KBM-7 (cell line): ENCODE measurements around the gene CAPZA1.

Source experiments
- DNase-seq: peaks from one replicate; pipeline ENCODE4 v3.0.0-alpha.2; 2015
- in situ Hi-C: fragments of 300-500 bp; cut with MboI; formaldehyde crosslinking; loops from 2 replicates; pipeline ENCODE4 v1.14.3; 2020; ENCODE audit warnings: low sequenced_read_pairs, low pct_unique_long_range_greater_than_20kb, mixed read lengths

CAPZA1 gene

DNA sequence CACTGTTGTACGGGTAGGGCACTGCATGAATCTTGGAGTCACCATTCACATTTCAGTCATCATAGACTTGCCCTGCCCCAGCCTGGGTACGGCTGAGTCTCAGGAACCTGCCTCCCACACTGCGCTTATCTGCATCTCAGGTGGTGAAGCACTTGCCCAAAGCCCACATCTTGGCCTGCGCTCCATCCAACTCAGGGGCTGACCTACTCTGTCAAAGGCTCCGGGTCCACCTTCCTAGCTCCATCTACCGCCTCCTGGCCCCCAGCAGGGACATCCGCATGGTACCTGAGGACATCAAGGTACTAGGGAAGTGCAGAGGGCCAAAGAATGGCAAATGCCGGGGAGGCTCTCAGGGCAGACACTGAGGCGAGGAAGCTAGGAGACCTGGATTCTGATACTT is 75.6 kb downstream of the CAPZA1 start:
- no peak for DNase-seq
- in situ Hi-C loops = no loop called here

DNA sequence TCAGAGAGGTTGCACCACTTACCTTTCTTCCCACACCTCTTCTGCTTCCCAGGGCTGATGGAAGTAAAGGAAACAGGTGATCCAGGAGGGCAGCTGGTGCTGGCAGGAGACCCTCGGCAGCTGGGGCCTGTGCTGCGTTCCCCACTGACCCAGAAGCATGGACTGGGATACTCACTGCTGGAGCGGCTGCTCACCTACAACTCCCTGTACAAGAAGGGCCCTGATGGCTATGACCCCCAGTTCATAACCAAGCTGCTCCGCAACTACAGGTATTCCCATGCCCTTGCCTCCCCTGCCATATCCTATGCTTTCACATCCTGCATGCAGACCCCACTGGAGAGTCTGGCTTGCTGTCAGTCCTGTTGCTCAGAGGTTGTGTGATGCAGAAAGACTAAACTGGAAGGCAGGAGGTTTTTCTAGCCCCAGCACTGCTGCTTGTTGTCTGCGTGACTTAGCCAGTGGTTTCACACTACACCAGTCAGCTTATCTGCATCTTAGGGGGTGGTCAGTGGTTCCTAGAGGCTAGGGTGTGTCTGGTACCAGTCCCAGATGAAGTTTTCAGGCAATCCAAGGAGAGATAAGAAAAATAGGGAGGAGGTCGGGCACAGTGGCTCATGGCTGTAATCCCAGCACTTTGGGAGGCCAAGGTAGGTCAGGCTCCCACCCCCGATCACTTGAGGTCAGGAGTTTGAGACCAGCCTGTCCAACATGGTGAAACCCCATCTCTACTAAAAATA is 77.1 kb downstream of the CAPZA1 start:
- in situ Hi-C loops = no loop called here
- no peak for DNase-seq

DNA sequence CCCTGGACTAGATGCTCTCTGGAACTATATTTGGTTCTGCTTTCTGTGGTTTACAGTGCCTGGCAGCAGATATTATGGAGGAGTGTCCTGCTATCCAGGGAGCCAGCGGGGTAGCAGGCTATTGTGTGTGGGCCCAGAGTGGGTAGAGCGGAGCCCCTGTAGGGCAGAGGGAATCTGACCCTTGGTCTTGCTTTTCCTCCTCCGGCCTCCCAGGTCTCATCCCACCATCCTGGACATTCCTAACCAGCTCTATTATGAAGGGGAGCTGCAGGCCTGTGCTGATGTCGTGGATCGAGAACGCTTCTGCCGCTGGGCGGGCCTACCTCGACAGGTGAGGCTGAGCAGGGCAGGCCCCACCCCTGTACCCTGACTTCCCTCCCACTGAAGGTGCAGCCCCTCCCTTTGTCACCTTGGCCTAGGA is 78.2 kb downstream of the CAPZA1 start:
- no peak for DNase-seq
- in situ Hi-C loops = no loop called here

DNA sequence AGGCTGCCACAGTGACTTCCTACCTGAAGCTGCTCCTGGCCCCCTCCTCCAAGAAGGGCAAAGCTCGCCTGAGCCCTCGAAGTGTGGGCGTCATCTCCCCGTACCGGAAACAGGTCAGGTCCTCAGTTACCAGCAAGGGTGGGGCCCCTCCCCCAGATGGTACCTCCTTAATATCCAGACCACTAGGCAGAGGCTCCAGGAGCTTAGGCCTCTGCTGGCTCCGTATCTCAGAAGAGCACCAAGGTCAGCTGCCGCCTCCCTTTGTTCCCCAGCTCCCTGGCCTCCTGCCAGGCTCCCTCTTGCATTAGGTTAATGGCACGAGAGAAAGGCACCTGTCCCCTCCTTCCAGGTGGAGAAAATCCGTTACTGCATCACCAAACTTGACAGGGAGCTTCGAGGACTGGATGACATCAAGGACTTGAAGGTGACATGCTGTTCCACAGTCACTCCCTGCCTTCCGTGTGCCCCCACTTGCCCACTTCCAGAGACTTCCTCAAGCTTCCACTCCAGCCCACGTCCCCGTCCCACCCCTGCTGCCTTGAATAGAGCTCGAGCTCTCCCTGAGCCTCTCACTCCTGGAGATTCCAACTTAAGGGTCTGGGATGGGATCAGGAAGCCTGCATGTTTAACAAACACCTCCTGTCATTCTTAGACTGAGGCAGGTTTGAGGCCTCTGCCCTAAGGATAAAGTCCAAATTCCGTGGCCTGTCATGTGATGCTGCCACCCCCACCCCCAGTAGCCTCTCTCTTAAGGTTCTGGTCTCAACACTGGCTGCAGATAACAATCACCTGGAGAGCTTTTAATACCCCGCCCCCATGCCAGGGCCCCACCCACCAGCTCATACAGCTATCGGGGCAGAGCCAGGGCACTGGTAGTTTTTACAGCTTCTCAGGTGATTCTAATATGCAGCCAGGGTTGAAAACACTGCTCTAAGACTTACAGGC is 79.0 kb downstream of the CAPZA1 start:
- no peak for DNase-seq
- in situ Hi-C loops = no loop called here

DNA sequence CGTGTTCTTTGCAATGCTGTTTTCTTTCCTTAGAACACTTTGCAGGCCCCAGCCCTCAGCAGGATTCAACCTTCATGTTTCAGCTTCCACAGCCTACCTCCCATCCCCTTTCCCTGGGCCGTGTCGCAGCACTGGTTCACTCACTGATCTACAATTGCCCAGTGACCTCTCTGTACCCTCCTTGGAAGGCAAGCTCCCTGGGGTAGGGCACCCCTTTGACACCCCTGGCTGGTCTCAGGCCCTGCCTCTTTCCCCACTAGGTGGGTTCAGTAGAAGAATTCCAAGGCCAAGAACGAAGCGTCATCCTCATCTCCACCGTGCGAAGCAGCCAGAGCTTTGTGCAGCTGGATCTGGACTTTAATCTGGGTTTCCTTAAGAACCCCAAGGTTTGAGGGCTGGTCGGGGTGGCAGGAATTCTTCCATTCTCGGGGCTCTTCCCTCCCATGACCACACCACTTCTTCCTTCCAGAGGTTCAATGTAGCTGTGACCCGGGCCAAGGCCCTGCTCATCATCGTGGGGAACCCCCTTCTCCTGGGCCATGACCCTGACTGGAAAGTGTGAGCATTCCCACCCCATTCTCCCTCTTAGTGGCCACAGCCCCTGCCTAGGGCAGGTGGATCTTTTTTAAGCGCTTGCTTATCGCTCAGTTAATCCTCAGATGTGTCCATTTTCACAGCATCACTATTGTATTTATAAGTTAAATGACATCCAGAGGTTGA is 80.0 kb downstream of the CAPZA1 start:
- no peak for DNase-seq
- in situ Hi-C loops = no loop called here

DNA sequence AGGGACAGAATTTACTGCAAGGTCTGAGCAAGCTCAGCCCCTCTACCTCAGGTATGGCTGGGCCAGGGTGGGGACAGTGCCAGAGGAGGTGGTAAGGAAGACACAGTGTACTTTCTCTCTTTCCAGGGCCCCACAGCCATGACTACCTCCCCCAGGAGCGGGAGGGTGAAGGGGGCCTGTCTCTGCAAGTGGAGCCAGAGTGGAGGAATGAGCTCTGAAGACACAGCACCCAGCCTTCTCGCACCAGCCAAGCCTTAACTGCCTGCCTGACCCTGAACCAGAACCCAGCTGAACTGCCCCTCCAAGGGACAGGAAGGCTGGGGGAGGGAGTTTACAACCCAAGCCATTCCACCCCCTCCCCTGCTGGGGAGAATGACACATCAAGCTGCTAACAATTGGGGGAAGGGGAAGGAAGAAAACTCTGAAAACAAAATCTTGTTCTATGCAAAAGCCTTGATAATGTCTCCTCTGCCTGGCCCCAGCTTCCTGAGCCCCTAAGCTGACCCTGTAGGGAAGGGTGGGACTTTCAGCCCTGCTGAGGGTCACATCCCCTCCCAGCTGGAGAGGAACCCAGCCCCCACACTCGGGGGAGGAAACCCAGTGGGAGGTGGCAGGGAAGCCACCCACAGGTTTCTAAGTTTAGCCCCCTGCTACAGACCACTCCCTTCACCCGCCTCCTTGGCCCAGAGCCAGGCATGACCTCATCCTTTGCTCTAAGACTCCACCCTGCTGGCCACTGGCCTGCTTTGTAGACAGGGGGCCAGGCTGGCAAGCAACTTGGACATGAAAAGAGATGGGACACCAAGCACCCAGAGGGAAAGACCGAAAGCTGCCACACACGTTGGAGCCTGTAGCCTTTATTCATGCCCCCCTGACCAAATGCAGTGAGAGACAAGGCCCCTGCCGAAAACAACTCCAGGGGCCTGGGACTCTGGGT is 80.9 kb downstream of the CAPZA1 start:
- DNase-seq = peak; percentile 97
- in situ Hi-C loops = no loop called here

DNA sequence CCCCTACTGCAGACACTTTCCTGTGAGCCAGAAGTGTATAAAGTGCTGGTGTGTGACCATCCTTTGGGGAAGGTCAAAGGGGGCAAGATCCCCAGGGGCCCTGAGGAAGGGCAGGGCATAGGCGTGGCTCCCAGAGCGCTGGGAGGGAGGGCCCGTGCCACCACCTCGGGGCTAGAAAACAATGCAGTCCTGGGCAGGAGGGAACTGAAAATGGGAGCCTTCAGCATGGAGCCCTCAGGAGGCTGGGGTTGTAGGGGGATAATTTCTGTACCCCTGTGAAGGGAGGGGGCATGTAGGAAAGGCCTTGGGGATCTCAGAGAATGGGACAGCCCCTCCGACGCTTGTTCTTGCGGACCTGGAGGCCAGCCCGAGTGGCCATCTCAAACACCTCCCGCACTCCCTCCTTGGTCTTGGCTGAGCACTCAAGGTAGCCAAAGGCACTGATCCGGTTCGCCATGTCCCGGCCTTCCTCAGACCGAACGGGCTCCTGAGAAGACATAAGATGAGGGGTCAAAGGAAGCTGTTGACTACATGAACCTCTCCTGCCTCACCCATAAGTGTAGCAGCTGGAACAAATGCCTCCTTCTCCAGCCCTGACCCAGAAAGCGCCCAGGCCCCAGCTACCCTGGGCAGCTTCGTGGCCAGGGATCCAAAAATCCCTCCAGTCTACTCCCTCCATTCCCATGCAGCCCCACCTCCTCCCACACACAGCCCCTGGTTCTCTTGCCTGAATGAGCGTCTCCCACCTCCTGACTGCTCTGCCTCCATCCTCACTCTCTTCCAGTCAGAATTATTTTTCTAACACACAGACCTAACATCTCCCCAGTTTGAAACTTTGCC is 81.8 kb downstream of the CAPZA1 start:
- in situ Hi-C loops = no loop called here
- no peak for DNase-seq

DNA sequence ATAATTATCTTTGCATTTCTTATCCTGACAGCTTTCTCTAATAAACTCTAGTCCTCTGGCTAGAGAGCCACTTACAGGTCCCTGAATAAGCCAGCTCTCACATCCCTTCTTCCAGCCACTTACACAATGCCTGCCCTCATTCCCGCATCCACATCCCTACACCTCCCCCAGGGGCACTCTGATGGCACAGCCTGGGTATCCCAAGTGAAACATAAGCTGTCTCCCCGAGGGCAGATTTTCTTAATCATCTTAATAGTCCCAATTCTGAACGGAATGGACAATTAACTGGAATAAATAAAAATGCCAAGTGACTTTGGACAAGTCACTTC is 82.4 kb downstream of the CAPZA1 start:
- no peak for DNase-seq
- in situ Hi-C loops = no loop called here

DNA sequence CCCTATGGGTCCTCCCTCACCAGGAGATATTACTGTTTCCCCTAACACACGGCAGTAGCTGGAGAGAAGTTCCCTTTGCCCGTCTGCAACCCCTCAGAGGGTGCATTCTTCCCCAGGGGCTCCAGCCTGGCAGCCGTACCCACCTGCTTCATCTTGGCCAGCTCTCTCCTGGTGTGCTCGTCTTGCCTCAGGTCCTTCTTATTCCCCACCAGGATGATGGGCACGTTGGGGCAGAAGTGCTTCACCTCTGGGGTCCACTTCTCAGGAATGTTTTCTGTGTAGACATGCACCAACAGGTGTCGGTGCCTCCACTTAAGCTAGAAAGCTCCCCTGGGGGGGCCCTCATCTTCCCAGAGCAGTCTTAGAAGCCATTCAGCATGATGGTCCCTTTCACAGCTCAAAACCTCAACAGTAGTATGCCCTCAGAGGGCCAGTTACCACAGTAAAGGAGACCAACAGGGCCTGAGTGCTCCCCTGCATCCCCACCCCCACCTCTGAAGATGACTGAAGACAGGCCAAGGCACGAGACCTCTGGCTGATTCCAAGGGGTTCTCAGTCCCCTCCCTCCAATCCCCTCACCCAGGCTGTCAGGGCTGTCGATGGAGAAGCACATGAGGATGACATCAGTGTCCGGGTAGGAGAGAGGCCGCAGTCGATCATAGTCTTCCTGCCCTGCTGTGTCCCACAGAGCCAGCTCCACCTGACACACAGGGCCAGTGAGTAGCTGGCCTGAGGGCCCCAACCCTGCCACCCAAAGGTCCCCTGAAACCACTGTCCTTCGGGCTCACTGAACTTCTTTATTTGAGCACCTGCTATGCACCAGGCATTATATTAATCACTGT is 83.0 kb downstream of the CAPZA1 start:
- no peak for DNase-seq
- in situ Hi-C loops = no loop called here

DNA sequence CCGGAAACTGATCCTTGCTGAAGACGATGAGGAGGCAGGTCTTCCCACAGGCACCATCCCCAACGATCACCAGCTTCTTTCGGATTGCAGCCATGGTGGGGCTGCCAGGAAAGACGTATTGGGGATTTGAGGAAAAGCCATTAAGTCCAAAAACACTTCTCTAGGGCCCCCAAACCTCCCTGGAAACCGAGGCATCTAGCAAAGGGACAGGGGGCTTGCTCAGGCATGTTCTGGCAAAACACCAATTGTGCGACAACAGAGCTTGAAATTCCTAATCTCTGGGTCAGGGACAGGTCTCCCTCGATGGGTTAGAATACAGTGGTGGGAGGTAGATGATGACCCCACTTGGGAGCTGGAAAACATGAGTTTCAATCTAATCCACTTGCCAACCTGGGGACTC is 84.1 kb downstream of the CAPZA1 start:
- DNase-seq = no peak
- in situ Hi-C loops = no loop called here

DNA sequence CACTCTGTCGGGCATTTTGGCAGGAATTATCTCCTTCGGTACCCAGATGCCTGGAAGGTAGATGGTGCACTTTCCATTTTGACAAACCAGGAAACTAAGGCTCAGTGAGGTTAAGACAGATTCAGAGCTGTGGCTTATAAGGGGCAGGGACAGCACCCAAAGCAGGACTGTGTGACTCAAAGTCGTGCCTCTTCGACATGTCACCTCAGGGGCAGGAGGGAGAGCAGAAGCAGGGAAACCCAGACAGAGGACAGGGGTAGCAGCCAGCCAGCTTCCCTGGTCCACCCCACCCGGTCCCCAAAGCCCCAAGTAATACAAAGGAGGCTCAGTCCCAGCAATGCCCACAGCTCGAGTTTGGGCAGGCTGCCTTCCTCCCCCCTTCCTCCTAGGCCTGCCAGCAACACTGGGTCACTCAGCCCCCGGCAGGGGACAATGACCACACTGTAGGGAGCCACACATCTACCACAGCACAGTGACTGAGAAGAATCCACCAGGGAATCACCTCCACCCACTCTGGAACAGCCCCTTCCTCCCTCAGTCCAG is 84.8 kb downstream of the CAPZA1 start:
- in situ Hi-C loops = no loop called here
- DNase-seq = no peak

DNA sequence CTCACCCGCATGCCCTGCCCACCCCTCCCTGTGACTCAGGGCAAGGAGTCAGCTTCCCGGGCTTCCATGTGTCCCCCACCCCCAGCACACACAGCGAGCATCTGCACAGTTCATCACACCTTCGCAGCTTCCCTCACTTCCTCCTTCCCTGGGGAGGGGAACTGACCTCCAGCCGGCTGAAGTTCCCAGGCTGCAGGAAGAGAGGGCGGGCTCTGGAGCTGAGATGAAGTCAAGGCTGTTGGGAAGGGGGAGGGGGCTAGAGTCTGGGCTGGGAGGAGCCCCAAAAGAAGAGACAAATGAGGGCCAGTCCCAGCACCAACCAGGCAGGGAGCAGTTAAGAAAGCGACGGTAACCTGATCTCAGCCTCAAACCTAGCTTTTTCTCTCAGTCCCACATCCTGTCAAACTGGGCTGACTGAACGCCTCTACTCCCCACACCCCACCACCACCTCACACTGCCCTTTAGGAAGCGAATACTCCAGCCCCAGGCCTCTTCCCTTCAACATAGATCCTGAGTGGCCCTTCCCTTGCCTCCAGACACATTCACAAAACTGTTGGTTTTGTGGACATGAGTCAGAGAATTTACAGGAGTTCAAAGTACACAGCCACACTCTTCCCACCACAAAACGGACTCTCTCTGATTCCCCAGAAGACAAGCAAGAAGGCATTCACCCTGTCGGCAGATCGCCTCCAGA is 85.4 kb downstream of the CAPZA1 start:
- in situ Hi-C loops = no loop called here

DNA sequence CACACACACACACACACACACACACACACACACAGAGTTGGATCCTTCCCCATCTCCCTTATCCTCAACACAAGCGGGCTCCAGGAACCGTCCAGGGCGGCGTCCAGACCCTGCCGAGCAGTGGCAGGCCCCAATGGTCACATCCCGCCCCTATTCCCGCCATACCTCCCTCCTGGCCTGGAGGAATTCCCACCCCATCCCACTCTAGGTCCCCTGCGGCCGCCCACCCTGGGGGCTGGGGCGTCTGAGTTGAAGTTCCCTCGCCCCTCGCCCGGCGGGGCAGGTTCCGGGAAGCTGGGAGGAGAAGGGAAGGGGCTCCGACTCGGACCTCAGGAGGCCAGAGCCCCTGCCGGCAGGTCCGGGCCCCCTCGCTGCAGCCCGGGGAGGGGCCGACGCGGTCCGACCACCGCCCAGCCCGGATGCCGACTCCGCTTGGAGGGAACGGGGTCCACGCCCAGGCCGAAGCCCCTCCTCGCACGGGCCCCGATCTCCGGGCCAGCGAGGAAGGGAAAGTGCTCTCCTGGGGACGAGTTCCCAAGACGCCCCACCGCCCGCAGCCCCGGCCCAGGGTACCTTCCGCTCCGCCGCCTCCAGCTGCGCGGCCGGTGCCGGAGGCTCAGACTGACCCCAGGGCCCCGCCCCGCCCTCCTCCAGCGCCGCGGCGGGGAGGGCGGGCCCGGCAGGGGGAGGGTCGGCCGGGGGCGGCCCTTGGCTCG is 87.0 kb downstream of the CAPZA1 start, which contains the start of gene RHOC:
Gene RHOC, minus strand, starts transcription at position 623 of the 716 bp plus-strand sequence. CDS start 3,328 bp downstream, outside the sequence.
- no peak for DNase-seq
- in situ Hi-C loops = no loop called here

More for the DNA sequence above, 85.4 kb downstream of the CAPZA1 start:
- DNase-seq = peak; percentile 99

DNA sequence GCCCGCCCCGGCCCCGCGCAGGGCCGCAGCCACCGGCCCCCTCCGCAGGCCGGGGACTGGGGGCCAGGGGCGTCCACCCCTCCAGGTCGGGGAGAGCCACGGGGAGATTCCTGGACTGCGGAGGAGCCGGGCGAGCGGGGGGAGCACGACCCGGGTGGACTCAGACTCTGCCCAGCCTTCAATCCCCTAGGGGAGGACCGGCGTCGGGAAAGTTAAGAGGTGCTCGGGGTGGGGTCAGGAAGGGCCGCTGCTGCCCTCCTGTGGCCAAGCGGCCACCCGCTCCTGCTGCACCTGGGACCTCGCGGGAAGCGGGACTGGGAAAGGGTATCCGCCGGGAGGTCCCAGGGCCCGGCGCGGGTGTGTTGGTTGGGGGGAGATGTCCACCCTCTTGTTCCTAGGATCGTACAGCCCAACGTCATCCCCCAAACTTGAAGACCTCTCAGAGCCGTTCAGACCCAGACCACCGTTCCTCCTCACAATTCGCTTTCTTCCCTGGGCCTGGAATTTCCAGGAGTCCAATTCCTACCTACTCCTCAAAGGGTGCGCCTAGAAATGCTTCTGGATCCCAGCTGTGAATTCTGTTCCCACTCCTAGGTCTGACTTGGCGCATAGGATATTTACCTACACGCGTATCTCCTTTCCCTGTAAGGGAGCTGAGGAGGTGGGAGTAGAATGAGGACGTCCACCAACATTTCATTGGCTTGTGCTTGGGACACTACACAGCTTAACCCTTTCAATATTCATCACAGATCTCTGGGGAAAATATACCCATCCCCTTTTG is 87.8 kb downstream of the CAPZA1 start:
- DNase-seq = peak; percentile 92
- in situ Hi-C loops = no loop called here

DNA sequence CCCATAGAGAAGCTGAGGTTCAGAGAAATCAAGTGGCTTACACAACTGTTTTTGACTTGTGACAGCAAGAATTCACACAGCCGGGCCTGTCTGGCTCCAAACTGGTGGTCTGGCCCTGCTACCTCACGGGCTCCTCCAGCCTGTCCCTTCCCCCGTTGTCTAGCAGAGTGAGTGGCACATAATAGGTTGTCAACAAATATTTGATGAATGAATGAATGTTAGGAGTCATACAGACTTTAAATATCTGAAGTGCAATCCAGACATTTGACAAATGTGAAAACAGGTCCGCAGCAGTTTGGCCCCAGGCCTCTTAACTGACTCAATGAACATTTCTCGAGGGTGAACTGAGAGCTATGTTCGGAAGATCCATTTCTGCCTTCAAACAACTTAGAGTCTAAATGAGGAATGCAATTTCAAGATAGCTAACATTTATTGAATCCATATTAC is 88.4 kb downstream of the CAPZA1 start:
- in situ Hi-C loops = no loop called here

More for the DNA sequence above, 88.4 kb downstream of the CAPZA1 start:
- DNase-seq = no peak
